T-helper 9 cell (primary cell): ENCODE measurements around the gene TNFSF12.
"Not testable (repeated sequence)": the region's sequence is repeated elsewhere in the genome, so short reads cannot be mapped to it uniquely, and the experiment has no call there.

Experiments
- DNase-seq: peaks from one replicate; pipeline ENCODE4 v3.0.0-alpha.2; 2020

TNFSF12 gene

DNA sequence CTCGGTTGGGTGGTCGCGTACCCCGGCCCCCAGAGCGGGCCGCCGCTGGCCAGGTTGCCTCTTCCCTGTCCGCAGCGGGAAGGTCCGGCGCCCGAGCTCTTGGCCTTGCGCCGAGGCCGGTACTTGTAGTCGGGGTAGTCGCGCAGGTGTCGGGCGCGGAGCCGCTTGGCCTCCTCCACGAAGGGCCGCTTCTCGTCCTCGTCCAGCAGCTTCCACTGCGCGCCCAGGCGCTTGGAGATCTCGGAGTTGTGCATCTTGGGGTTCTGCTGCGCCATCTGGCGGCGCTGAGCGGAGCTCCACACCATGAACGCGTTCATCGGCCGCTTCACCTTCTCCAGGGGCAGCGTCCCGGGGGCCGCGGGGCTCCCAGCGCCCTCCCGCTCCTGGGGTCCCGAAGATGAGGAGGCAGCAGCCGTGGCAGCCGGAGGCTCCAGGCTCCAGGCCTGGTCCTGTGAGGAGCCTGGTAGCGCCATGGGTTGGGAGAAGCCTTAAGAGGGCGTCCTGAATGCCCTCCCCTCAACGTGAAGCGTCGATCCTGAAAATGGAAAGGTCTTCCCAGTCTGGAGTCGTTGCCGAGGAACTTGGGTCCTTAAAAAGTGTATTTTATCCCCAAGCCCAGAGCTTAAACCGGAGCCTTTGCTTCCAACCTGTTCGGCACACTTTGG, 40.5 kb downstream of the TNFSF12 start:
- peak; percentile 53 for DNase-seq

DNA sequence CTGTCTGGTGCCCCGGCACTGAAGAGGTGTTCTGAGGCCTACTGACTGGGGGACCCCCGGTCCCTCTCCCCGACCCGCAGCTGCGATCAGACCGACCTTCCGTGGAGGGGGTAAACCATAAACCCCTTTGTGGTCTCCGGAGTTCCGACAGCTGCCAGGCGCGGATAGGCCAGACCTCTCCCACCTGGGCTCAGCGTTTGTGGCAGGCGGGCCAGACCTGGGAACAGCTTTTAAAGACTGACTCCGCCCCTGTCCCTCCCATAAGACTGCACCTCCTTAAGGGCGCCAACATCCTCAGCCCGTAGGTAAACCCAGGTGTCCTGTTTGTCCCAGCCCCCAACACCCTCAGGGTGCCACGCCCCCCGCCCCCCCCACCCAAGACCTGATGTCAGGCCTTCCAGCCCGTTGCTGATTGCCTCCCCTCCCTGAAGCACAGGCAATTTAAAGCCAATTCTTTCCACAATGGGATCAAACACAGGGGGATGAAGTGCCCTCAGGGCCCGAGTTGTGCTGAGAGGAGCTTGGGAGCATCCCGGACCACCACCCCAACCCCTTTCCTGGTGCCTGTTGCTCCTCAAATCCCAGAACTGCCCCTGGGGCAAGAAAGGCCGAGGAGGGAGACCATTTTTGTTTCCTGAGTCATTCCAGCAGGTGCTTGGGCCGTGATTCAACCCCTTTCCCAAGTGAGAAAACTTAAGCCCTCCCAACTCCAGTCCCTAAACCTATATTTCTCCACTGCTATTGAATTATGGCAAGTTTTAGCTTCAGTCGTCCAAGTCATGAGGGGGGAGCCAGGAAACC, 41.2 kb downstream of the TNFSF12 start, which contains the start of gene SOX15:
SOX15 (minus strand) TSS at position 204 of the 801 bp plus-strand sequence. CDS start 418 bp downstream, outside the sequence.
- DNase-seq = no peak

- no peak for DNase-seq
Observed at GRCh38 chr17:7590743-7591142, 41.9 kb downstream of the TNFSF12 start.

GRCh38 chr17:7591596-7591995, 42.7 kb downstream of the TNFSF12 start:
- no peak for DNase-seq

- DNase-seq = no peak
Observed at GRCh38 chr17:7592422-7593021, 43.7 kb downstream of the TNFSF12 start.

DNA sequence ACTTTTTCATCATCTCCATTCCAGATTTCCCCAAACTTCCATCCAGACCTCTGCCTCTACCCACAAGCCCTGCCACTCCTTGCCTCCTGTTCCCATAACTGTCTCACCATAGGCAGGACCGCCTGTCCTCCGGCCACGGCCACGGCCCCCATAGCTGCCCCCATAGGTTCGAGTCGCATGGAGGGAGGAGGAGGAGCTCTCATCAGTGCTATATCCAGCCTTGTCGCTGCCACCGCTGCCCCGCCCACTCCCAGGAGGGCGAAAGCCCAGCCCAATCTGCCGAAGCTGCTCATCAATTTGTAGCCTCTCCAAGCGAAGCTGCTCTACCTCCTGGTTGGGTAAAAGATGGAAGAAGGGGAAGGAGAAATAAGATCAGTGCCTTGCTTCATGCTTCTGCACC, 44.4 kb downstream of the TNFSF12 start:
- no peak for DNase-seq

GRCh38 chr17:7597561-7597960, 48.7 kb downstream of the TNFSF12 start:
- not testable (repeated sequence) for DNase-seq

- DNase-seq = no peak
Observed at GRCh38 chr17:7606280-7606679, 57.4 kb downstream of the TNFSF12 start.
